ENCODE data around the gene KITLG.
"Not testable (repeated sequence)": the region's sequence is repeated elsewhere in the genome, so short reads cannot be mapped to it uniquely, and the experiment has no call there.

Gene KITLG, protein sequence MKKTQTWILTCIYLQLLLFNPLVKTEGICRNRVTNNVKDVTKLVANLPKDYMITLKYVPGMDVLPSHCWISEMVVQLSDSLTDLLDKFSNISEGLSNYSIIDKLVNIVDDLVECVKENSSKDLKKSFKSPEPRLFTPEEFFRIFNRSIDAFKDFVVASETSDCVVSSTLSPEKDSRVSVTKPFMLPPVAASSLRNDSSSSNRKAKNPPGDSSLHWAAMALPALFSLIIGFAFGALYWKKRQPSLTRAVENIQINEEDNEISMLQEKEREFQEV

DNA sequence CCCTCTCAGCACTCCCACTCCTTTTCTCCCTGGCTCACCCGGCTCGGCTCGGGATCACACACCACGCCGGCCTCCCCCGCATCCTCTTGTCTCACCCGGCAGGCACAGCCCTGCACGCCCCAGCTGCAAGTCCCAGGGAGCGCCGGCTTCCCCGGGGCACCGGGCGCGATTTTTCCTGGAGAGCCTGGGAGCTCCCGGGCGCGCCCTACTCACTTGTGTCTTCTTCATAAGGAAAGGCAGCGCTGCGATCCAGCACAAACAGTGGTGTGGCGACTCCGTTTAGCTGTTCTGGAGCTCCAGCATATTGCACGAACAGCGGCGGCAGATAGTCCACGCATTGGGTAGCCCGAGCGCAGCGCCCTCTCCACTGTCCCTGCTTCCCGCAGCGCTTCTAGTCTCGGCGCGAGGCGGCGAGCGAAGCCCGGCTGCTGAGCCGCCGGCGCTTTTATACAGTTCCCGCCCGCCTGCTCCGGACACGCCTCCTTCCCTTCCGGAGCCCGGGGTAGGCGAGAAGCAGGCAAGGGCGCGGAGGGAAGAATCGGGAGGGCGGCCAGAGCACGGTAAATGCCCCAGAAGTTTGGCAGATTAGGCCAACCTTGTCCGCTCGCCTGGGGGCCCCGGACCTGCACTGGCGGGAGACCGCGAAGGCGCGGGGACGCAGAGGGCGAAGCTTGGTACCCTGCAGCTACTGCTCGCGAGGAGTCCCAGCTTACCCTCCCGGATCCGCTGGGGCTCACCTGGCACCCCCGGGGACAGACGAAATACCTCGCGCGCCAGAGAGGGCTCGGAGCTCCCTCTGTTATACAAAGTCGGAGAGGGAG lies at the start of gene KITLG:
TSS of gene KITLG (minus strand) at position 421 of the 821 bp plus-strand sequence. CDS start at position 228, 193 bp downstream.
- peak in 1 of 3 donors; percentile 14 for DNase-seq (ENCODE audit: low read depth in 3 of 3)

DNA sequence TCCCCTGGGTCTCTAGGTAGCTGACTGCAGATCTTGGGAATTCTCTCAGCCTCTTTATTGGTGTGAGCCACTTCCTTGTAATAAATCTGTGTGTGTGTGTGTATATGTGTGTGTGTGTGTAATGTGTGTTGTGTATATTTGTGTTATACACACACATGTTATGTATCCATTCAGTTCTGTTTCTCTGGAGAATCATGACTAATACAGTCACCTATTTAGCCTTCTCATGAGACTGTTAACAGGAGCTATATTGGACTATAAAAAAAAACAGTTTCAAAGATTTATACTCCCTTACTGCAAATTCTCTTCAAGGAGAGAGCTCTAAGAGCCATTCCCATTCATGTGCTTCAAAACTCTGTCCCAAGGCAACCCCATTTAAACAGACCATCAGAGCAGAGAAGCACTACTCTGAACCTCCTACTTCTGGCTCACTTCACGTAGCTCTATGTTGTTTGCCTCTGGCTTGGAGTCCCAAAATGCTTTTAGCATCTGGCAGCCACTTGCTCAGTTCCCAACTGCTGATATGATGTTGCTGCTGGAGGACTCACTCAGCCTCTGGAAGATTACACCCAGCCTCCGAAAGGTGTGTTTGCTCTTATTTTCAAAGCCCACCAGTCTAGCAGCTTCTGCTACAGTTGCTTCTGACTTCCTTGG lies 48.7 kb upstream of the KITLG start:
- no peak for DNase-seq (ENCODE audit: low read depth in 3 of 3)

DNA sequence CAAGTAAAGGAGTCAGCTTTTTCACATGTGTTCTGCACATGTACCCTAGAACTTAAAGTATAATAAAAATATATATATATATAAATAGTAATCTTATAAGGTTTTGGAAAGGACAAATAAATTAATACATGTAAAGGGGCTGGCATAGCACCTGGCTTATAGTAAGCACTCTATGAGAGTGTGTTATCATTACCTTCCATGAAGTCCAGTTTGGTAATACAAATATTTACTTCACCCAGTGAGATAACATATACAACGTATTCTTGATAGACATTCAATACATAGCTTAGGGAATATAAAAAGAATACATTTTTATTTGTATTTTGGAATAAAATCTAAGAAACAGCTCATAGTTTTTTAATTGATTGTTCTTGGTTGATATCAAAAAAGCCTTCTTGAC lies 47.8 kb upstream of the KITLG start:
- not testable (repeated sequence) for DNase-seq (ENCODE audit: low read depth in 3 of 3)

DNA sequence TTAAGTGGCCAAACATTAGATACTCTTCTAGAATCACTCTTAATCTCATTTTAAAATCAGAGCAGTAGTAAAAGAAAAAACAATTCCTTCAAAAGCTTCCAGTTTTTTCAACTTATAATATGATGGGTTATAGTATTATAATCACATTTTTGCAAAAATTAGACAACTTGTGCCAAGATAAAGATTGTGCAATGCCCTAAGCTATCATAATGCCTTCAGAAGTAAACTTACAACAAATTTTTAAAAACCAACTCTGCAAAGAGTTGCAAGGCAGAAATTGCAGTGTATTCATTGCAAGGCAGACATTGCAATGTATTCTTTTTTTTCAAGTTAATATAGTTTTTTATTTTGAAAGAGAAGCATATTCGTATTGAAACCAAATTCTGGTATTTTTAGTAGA lies 47.2 kb upstream of the KITLG start:
- no peak for DNase-seq (ENCODE audit: low read depth in 3 of 3)

DNA sequence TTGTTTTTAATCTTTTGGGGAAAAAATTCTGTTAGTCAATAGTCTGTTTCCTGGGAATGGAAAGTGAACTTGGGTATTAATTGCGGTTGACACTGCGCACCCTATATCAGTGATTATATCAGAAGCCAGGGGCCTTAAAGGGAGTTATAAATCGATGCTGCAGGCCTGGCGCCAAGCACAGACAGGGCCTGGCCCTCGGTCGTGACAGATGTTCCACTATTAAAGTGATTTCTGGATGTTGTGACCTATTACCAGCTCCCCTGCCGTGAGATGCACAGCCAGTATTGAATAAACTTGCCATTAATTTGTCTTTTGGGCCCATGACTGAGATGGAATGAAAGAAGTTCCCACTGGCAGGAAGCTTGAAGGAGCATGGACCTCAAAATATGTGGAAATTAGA lies 45.1 kb upstream of the KITLG start:
- DNase-seq (ENCODE audit: low read depth in 3 of 3): no peak

DNA sequence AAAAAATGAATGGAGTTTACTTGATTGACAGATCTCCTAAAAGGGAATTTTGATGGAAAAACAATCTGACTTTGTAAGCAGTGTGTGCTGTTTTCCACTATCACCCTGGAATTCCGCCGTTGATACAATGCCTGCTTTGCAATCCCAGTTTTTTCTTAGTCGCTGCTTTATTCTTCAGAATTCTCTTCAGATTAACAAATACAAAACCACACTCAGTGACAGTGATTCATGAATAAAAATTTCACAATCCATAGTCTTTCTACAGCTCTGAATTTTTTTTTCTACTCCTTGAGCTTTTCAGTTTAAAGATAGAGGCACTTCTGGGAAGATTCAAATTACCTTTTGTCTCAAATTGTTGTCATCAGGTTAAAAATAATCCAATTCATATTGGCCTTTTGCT lies 44.6 kb upstream of the KITLG start:
- no peak for DNase-seq (ENCODE audit: low read depth in 3 of 3)

DNA sequence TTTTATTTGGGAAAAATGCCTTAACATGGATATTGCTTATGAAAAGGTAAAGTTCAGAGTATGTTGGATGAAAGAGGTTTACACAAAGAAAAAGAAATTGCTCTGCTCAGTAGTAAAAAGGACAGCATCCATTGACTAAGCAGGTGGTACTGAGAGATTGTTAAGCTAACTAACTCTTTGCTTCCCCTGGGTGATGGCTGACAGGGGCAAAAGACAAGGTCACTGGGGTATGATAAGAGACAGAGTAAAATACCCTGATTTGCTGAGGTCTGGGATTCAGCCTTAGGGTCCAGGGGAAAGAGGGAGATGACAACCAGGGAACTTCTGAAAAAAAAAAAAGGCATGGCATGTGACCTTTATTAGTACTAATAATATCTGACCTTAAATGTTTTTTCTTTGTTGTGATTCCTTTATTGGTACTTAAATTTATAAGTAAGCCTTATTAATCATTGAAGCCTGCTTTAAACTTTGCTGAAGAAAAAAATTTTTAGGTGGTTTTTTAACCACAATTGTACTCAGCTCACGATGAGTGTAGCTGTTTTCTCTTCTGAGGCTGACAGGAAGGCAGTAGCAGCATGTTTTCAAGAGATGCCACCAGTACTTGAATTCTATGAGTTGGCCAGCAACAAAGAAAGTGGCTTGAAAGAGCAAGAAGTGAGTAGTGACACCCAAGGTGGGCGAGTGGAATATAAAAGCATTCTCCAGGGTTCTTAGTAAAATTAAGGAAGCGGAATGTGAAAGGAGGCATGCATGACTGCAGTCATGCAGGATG lies 43.7 kb upstream of the KITLG start:
- DNase-seq (ENCODE audit: low read depth in 3 of 3): no peak

DNA sequence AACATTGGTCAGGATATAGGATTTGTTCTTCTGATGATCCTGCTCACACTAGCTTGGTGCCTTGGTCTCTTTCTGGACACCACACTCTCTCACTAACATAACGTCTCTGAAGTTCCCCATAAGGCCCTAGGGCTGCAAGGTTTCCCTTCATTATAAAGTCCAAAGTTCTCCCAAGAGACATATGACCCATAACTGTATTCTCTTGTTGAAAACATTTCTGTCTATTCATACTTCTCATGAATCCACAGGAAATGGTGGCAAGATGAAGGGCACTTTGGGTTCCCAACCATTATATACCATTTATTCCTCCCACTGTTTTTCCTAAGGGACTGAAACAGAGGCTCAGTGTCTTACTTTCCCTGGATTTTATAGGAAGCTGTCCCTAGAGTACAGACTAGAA lies 37.1 kb upstream of the KITLG start:
- no peak for DNase-seq (ENCODE audit: low read depth in 3 of 3)

DNA sequence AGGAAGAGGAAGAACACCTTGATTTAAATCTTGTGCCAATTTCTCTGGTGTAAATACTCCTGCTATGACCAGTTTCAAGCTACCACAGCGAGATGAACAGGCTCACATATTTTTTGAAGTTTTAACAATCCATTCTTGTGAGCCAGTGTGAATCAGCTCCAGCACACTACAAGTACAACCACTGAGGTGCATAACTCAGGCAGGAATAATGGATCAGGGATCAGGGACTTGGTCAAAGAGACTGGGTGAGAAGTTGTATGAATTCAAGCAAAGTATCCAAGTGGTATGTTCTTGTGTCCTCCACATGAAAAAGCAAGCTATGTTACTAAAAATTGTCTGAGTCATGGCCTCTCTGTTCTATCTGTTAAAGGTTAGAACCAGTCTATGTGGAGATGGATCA lies 35.2 kb upstream of the KITLG start:
- no peak for DNase-seq (ENCODE audit: low read depth in 3 of 3)

DNA sequence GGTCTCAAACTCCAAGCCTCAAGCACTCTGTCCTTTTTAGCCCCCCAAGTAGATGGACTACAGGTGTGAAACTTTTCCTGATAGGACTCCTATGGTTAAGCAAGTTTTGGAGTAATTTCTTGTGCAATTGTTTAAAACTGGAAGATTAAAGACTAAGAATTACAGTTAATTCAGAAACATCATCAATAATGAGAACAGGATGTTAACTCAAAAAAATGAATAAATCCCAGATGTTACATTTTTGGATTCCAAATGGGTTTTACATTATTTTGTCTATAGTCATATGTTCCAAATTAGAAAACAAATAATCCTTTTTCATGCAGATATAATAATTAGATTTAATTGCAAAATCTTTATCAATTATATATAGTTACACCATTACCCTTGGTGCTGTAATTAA lies 24.4 kb upstream of the KITLG start:
- DNase-seq (ENCODE audit: low read depth in 3 of 3): no peak

DNA sequence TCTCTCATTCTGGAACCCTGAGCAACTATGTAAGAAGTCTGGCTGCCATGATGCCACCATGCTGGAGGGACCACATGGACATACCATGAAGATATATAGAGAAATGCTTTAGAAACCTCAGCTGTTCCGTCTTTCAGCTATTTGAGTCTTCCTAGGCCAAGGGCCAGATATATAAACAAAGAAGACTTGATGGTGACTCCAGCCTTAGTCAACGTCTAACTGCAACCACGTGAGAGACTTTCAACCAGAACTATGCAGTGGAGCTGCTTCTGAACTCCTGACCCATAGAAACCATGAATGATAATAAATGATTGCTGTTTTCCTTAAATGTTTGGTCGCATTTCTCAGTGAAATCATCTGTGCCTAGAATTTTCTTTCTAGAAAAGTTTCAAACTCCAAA lies 20.0 kb upstream of the KITLG start:
- no peak for DNase-seq (ENCODE audit: low read depth in 3 of 3)

DNA sequence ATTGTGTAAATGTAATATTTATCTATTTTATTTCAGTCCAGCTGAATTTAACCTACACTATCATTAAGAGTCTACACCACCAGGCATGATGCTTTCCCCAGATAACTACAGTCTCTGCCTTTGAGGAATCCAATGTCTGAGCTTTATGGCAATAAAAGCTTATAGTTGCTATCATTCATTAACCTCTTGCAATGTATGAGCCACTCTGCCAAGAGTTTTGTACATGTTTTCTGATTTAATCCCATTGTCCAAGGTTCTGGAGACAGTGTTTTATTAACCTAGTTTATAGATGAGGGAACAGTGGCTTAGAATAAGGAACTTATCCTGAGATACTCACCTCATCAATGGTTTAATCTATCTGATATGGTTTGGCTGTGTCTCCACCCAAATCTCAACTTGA lies 17.1 kb upstream of the KITLG start:
- DNase-seq (ENCODE audit: low read depth in 3 of 3): no peak

DNA sequence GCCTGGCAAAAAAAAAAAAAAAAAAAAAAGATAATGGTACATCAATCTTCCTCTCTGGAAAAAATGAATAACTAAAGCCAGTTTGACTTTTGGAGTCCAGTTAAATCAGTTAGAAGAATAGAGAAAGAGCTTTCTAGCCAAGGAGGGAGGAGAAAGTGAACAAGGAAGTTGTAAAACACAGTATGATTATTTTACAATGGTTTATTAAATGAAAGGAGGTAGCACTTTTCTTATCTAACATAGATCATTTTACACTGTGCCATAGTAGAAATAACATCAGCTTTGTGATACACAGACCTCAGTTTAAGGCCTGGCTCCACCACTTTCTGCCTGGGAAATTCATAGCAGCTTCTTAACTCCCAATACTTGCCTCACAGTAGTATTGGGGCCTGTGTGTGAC lies 15.4 kb upstream of the KITLG start:
- DNase-seq (ENCODE audit: low read depth in 3 of 3): no peak

DNA sequence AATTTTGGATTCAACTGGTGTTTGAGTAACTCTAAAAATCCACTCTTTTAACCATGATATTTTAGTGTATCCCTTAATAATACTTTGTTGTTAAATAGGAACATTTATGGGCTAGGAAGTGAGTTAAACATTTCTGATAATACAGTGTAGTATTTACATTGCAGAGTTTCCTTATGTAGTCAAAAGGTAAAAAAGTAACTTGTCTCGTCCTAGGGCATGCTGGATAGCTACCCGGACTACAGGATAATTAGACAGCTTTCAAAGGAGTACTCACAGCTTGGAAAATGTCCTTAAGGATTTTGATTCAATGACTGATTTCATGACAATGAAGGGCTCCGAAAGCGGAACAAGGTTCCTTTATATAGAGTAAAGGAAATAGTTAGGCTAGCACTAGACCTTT lies 14.5 kb upstream of the KITLG start:
- no peak for DNase-seq (ENCODE audit: low read depth in 3 of 3)

DNA sequence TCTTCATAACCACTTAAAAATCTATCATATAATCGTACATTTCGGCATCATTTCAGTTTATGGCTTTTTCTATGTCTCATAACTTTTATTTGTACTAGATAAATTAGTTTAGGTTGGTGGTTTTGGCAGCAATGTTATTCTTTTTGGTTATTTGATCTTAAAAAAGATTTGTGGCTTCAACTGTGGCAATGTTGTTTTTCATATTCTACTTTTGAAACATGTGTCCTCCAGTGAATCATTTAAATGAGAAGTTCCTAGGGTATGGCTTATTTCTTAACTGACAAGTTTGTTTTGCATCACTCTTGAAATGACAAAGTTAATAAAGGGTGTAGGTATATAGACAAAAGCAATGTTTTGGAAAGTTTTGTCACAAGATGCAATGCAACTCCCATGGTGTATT lies 11.1 kb upstream of the KITLG start:
- no peak for DNase-seq (ENCODE audit: low read depth in 3 of 3)

DNA sequence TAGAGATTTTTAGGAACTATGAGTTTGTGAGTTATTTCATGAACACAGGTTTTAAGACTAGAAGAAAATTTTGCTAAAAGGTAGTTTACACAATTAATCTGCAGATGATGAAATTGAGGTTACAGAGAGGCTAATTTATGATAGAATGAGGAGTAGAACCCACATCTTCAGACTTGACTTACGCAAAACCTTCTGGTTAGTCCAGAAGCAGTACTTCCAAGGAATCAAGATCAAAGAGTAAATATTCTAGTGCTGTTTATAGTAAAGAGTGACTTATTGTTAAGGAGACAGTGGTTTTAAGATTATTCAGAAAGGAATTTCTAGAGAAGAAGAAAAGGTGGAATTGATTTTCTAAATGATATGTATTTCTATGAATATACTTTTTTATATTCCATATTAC lies 10.6 kb upstream of the KITLG start:
- DNase-seq (ENCODE audit: low read depth in 3 of 3): no peak

DNA sequence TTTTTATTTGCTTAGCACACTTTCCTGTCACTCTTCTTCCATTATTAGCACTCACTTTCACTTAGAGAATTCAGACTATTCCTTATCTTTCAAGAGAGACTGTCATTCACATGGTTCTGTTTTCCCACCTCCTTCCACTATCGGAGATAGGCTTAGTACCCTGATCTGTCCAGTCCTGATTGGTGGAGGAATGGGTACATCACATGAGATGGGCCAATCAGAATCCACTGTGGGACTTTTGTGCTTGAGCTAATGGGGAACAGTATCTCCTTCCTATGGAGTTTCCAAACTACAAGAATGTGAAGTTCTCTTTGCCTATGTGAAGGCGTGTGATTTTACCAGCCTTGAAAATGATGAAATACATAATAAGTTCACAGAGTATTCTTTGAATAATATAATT lies 4.8 kb upstream of the KITLG start:
- no peak for DNase-seq (ENCODE audit: low read depth in 3 of 3)

DNA sequence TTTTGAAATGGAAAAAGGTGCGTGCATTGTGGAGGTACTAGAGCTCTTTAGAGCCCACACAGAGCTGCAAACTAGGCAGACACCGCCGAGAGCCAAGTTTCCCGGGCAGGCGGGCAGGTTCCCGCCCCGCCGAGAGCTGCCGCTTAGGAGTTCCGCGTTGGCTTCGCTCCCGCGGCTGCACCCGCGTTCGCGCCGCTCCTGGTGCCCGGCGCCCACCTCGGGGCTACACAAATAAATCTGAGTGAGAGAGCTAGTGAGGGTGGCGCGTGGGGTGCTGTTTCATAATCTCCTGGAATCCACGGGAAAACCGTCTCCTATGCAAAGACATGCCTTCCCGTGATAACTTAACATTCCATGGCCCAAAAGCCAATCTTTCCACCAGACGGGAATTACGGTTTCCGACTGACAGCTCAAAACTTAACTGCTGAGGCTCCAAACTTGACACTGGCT lies 645 bp downstream of the KITLG start:
- DNase-seq (ENCODE audit: low read depth in 3 of 3): no peak

DNA sequence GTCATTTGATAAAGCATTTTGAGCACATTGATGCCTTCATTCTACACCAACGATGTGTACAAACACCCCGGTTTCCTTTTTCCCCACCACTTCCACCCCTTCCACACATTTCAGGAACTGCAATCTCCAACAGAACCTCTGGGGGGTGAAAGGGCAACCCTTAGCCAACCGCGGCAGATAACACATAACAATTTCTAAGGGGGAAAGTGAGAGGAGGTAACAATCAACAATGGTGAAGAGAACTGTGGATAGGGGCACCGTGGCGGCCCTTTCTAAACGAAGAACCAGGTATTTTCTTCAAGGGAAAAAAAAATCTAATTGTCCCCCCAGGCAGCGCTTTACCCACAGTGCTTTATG lies 1.1 kb downstream of the KITLG start:
- DNase-seq (ENCODE audit: low read depth in 3 of 3): no peak

DNA sequence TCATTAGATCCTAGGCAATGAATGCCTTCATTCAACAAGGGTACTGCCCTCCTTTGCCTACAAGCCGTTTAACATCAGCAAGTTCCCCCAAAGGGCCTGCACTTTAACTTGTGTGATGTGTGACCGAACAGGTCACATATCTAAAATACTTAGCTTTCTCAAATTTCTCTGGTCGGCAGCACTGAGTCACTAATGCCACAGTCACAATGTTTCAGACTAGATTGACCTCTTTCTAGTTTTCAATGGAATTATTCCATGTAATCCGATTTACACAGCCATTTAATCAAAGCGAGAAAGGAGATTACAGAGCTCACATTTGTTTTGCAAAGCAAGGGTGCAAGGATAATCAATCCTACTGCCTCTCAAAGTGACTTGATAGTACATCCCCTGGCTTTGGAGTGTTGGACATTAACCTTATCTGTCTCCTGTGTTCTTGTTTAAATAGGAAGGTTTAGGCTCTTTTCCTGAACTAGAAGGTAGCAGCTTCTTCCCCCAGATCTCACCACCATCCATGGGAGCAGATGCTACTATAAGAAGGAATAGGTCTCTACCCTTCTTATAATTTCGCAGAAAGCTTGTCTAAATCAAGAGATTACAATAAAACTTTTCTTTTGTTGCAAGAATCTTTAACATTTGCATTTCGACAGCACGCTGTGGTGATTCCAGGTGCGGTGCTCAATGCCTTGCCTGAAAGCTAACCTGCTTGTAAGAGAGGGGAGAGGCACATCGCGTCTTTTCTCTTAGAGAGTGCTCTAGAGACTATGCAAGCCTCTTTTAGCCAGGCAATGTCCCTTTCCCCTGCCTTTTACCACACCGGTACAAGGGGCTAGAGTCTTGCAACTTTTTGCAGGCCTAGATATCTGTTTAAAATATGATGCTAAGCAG lies 1.8 kb downstream of the KITLG start:
- DNase-seq (ENCODE audit: low read depth in 3 of 3): no peak

DNA sequence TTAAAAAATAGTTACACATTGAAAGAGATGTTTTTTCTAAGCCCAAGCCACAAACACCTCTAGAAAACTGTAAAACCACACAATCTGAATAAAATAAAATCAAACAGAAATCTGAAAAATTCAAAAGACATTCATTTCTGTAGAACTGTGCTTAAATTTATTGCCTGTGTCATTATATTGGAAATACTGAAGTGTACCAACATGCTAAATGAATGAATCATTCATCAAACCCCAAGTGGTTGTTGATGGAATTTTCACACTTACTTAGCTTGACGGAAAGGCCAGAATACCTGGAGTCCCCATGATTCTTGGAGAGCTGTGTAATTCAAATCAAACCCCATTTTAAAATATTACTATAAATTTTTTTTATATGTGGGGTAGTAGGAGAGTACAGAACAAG lies 2.7 kb downstream of the KITLG start:
- DNase-seq (ENCODE audit: low read depth in 3 of 3): no peak

Data from stimulated activated CD4-positive, alpha-beta T cell treated with anti-CD3 and anti-CD28 coated beads, TNF-alpha, amount 100 ng/mL, for 48 hours (primary cell).